ENCODE results near the gene ALX4. TPM values are rescaled to one million over a fixed set of nuclear protein-coding genes. Genes with fewer than 3 reads are reported as not detected.
A peak's percentile ranks its signal among the peaks of the same experiment; 100 is the strongest.

The ALX4 gene
- total and polyA plus RNA-seq, 2 donors (not counting 3 experiments of a cell fraction or from before 2014, with no cell fraction given) = not detected

- TF ChIP-seq GATA2 (IDR thresholded peaks at IDR 0.05; ENCODE audit: insufficient read depth, insufficient read length, low read depth, low read length) (no peak), JUN (IDR thresholded peaks at IDR 0.05; ENCODE audit: borderline replicate concordance, insufficient read depth, insufficient read length, low read depth) (no peak), POLR2AphosphoS5 (IDR thresholded peaks at IDR 0.05; ENCODE audit: insufficient read depth, low read depth, low read length) (no peak), POLR2A (IDR thresholded peaks at IDR 0.05; ENCODE audit: low read depth, low read length) (no peak), FOS (IDR thresholded peaks at IDR 0.05; ENCODE audit: borderline replicate concordance, insufficient read depth, low read length) (no peak), EZH2 (IDR thresholded peaks at IDR 0.05; ENCODE audit: borderline replicate concordance, low read depth, low read length, severe bottlenecking) (peak; percentile 46), MYC (IDR thresholded peaks at IDR 0.05; ENCODE audit: low read depth, low read length) (no peak)
- TF ChIP-seq, protein P1, sequence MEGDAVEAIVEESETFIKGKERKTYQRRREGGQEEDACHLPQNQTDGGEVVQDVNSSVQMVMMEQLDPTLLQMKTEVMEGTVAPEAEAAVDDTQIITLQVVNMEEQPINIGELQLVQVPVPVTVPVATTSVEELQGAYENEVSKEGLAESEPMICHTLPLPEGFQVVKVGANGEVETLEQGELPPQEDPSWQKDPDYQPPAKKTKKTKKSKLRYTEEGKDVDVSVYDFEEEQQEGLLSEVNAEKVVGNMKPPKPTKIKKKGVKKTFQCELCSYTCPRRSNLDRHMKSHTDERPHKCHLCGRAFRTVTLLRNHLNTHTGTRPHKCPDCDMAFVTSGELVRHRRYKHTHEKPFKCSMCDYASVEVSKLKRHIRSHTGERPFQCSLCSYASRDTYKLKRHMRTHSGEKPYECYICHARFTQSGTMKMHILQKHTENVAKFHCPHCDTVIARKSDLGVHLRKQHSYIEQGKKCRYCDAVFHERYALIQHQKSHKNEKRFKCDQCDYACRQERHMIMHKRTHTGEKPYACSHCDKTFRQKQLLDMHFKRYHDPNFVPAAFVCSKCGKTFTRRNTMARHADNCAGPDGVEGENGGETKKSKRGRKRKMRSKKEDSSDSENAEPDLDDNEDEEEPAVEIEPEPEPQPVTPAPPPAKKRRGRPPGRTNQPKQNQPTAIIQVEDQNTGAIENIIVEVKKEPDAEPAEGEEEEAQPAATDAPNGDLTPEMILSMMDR (IDR thresholded peaks at IDR 0.05; ENCODE audit: extremely low read depth in 1 of 2, insufficient read depth in 1 of 2, low read depth in 1 of 2, low read length in 2 of 2) = no peak
- TF ChIP-seq, protein P2, sequence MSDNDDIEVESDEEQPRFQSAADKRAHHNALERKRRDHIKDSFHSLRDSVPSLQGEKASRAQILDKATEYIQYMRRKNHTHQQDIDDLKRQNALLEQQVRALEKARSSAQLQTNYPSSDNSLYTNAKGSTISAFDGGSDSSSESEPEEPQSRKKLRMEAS (IDR thresholded peaks at IDR 0.05; ENCODE audit: insufficient read depth, insufficient read length) = no peak
- Histone ChIP-seq H3K27me3 (ENCODE audit: control insufficient read depth in 2 of 2, insufficient read depth in 2 of 2, low read length in 2 of 2) (peaks cover 93 to 95% of the 10 kb centered on the region in 2 experiments), H3K36me3 (ENCODE audit: control insufficient read depth in 2 of 2, extremely low read depth in 1 of 2, insufficient read depth in 2 of 2, low read length in 2 of 2) (no peaks in the 10 kb centered on the region), H3K9me3 (replicated peaks; ENCODE audit: control insufficient read depth, insufficient read depth, low read length) (no peaks in the 10 kb centered on the region), H2AFZ (ENCODE audit: low read depth, low read length) (no peak overlapping the region), H3K79me2 (ENCODE audit: control insufficient read depth, insufficient read depth, low read length) (no peaks in the 10 kb centered on the region), H3K4me1 (ENCODE audit: control insufficient read depth, extremely low read depth, insufficient read depth, low read length) (peaks cover 7% of the 10 kb centered on the region), H4K20me1 (replicated peaks; ENCODE audit: control insufficient read depth, extremely low read depth, insufficient read depth, low read length) (no peaks in the 10 kb centered on the region), H3K4me3 (replicated peaks in 1 of 3; ENCODE audit: insufficient read depth in 1 of 3, low read depth in 1 of 3, low read length in 3 of 3) (no peak overlapping the region), H3K4me2 (ENCODE audit: insufficient read depth, low read length) (no peak overlapping the region), H3K27ac (ENCODE audit: insufficient read depth, low read depth, low read length) (no peak overlapping the region), H3K9ac (replicated peaks; ENCODE audit: extremely low read depth, insufficient read depth, low read length) (no peak overlapping the region), H3K9me1 (replicated peaks; ENCODE audit: control insufficient read depth, extremely low read depth, insufficient read depth, low read length) (no peaks in the 10 kb centered on the region)
- intact Hi-C loops (cut with micrococcal nuclease) = no loop called here
- DNase-seq (ENCODE audit: low read depth, low spot score) (no peak), FAIRE-seq (no peak)
- ChIA-PET CTCF (interaction anchor here (0.9 to 1.9 kb wide), 2 partner anchors 184 to 223 kb away, joined by 3 to 5 read pairs; no protein-coding TSS in a partner anchor), POLR2A (no interaction called here)
- no TSS peak for BruUV-seq (replicated peaks)
- dilution Hi-C loops (cut with MboI; ENCODE audit: extremely low pct_ligation_motif_present, low sequenced_read_pairs) = no loop called here
Measured at GRCh38 chr11:44316659-44317240, 6.8 kb upstream of the ALX4 start.

All from endothelial cell of umbilical vein (primary cell).